Neuron (in vitro differentiated cells): ENCODE measurements around the gene RCL1.

Source experiments
- H2AFZ ChIP-seq: one replicate; pipeline ENCODE4 v1.6.1; 2013; ENCODE audit warnings: low read depth, mild to moderate bottlenecking, inconsistent platforms, low read length, moderate library complexity
- H3K27me3 ChIP-seq: one replicate; pipeline ENCODE4 v1.6.1; 2013; ENCODE audit warnings: low read length; ENCODE audit not compliant: insufficient read depth
- H3K36me3 ChIP-seq: one replicate; pipeline ENCODE4 v1.6.1; 2013; ENCODE audit warnings: low read length; ENCODE audit not compliant: insufficient read depth
- H3K4me1 ChIP-seq: one replicate; pipeline ENCODE4 v1.6.1; 2013; ENCODE audit warnings: low read length; ENCODE audit not compliant: insufficient read depth
- H3K4me3 ChIP-seq: 2 replicates; pipeline ENCODE4 v1.5.1; 2013; ENCODE audit warnings: mild to moderate bottlenecking, low read length, moderate library complexity
- H3K9me3 ChIP-seq: one replicate; pipeline ENCODE4 v1.6.1; 2013; ENCODE audit warnings: low read length

The RCL1 gene

DNA sequence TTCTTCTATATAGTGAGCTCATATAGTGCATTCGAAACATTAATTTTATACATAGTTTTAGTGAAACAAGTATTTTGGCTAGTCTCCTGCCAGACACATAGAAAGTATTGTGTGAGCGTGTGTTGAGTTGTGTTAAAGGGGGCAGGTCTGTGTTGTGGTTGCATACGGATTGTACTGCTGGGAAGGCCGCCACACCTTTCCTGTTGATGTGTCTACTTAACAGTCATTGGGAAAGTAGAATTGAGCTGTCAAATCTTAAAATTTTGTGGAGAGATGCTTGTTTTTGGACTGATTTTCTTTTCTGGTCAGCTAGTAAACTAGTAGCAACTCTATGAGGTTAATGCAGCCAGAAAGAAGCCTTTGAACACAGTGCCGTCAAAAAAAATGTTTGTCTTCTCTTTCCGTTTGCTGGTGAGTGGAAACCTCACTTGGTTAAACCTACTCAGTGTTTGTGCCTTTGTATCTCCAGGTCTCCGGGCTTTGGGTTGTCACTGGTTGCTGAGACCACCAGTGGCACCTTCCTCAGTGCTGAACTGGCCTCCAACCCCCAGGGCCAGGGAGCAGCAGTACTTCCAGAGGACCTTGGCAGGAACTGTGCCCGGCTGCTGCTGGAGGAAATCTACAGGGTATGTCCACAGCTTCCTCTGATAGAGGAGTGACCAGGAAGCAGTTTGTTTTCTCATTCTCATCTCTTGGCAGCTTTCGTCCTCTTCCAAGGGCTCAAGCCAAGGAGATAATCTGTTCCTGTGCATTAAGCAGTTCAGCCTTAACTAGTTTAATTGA, 51.5 kb downstream of the RCL1 start:
- H3K27me3 ChIP-seq = no peaks in the 10 kb centered on the region
- H3K36me3 ChIP-seq = peaks cover 20% of the 10 kb centered on the region
- H3K4me3 ChIP-seq = no peak overlapping the region
- H3K4me1 ChIP-seq = no peaks in the 10 kb centered on the region
- no peaks in the 10 kb centered on the region for H3K9me3 ChIP-seq
- H2AFZ ChIP-seq = no peak overlapping the region

DNA sequence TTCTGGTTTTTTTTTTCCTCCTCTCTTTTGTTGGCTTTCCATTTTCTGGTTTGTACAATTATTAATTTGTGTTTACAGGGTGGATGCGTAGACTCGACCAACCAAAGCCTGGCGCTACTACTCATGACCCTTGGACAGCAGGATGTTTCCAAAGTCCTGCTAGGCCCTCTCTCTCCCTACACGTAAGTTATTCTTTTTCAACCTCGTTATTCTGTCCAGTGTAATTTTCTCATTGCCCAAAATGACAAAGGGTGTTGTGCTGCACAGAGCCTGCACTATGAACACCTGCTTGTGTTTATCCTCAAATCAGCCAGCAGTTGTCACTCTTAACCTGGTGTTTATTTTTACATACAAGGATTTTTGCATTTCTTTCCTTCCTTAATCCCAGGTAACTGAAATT, 56.6 kb downstream of the RCL1 start:
- Histone ChIP-seq H3K27me3 (no peaks in the 10 kb centered on the region), H3K4me3 (no peak overlapping the region), H2AFZ (no peak overlapping the region), H3K4me1 (no peaks in the 10 kb centered on the region), H3K9me3 (no peaks in the 10 kb centered on the region), H3K36me3 (peaks cover 44% of the 10 kb centered on the region)

DNA sequence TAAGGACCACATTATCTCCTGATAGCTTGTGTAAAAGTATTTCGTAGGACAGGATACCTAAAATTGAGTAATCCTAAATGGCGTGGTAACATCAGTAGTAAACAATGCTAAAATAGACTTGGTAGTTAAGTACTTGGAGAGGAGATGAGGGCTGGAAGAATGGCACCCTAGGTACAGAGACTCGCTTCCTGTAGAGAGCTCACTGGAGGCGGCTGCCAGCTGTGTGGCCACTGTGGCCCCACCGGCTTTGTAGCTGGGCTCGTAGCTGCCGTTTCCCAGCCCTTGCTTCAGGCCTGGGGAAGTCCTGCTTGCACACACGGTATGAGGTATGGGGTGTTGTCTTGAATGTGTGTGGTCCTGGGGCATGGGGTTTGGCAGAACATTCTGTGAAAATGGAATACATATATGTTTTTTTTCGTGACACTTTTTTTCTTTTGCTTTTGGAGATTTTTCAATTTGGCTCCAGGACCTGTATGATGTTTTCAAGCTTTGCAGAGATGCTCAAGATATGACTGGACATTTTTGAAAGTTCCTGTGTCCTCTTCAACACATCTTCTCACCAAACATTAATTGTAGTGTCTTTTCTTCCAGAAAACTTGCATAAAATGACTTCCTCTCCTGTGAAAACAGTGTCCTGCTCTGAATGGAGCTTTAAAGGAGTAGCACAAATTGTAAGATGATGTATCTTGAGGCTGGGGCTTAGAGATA, 58.0 kb downstream of the RCL1 start:
- no peaks in the 10 kb centered on the region for H3K27me3 ChIP-seq
- no peaks in the 10 kb centered on the region for H3K4me1 ChIP-seq
- H2AFZ ChIP-seq = no peak overlapping the region
- H3K9me3 ChIP-seq = no peaks in the 10 kb centered on the region
- no peak overlapping the region for H3K4me3 ChIP-seq
- H3K36me3 ChIP-seq = peaks cover 34% of the 10 kb centered on the region

DNA sequence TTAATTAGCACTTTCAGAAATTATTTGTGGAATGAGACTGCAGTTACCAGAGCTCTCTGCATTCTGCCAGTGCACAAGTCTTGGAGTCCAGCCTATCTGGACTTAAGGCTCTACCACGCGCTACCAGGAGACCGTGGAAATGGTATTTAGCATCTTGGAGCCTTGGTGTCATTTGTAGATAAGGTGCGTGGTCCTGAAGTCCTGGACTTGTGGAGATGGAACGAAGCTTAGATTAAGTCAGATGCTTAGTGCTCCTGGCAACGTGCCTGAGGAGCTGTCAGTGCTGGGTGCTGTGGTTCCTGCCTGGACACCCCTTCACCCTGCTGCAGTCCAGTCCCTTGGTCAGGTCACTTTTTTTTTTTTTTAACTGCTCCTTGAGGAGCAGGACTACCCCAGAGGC, 59.7 kb downstream of the RCL1 start:
- no peaks in the 10 kb centered on the region for H3K27me3 ChIP-seq
- H3K36me3 ChIP-seq = peaks cover 33% of the 10 kb centered on the region
- H2AFZ ChIP-seq = no peak overlapping the region
- no peaks in the 10 kb centered on the region for H3K9me3 ChIP-seq
- H3K4me1 ChIP-seq = no peaks in the 10 kb centered on the region
- no peak overlapping the region for H3K4me3 ChIP-seq

DNA sequence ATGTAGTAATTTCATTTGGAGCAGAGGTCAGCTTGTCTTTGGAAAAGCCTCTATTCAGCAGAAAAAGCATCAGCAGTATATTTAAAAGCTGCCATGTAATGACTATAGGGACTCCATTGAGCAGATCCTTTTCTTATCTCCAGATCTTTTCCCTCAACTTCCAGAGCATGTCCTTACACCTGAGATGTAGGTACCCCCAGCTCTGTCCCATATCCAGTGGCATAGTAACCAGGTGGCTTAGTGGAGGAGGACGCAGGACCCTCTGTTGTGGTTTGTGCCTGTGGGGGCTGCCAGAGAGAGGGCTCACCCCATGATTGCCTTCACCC, 61.5 kb downstream of the RCL1 start:
- peaks cover 2% of the 10 kb centered on the region for H3K9me3 ChIP-seq
- H3K36me3 ChIP-seq = peaks cover 33% of the 10 kb centered on the region
- H2AFZ ChIP-seq = no peak overlapping the region
- no peaks in the 10 kb centered on the region for H3K27me3 ChIP-seq
- no peak overlapping the region for H3K4me3 ChIP-seq
- no peaks in the 10 kb centered on the region for H3K4me1 ChIP-seq

DNA sequence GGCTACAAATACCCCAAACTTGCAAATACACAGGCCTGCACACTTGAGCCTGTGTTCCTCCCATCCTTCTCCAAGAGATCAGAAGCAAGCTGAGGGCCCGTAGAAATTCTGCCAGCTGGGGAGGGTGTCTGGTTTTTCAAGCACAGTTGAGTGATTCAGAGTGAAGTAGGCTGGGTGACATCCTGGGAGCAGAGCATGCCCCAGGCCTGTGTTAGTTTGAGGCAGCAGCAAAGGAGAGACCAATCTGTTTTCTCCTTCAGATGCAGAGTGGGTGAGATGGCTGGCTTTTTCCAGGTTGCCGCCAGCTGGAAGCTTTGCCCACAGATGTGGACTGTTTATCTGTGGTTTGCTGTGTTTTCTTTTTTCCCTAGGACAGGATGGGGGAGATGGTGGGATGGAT, 63.1 kb downstream of the RCL1 start:
- Histone ChIP-seq H3K4me1 (no peaks in the 10 kb centered on the region), H2AFZ (no peak overlapping the region), H3K4me3 (no peak overlapping the region), H3K9me3 (peaks cover 2% of the 10 kb centered on the region), H3K36me3 (peaks cover 34% of the 10 kb centered on the region), H3K27me3 (no peaks in the 10 kb centered on the region)

DNA sequence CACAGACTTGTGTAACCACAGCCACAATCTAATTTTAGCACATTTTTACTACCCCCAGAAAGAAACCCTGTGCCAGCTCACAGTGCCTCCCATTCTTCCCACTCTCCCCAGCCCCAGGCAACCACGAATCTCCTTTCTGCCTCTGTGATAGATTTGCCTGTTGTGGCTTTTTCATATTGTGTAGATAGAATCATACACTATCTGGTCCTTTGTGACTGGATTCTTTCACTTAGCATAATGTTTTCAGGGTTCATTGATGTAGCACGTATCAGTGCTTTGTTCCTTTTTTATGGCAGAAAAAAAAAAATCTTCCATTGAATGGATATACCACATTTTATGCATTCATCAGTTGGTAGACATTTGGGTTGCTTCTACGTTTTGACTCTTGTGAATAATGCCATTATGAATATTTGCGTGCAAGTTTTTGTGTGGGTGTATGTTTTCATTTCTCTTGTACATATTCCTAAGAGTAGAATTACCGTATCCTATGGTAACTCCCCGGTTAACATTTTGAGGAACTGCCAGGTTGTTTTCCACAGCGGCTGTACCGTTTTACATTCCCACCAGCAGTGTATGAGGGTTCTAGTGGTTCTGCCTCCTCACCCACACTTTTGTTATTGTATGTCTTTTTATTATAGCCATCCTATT, 64.5 kb downstream of the RCL1 start:
- H2AFZ ChIP-seq = no peak overlapping the region
- H3K9me3 ChIP-seq = peaks cover 2% of the 10 kb centered on the region
- H3K4me1 ChIP-seq = no peaks in the 10 kb centered on the region
- no peaks in the 10 kb centered on the region for H3K27me3 ChIP-seq
- peaks cover 27% of the 10 kb centered on the region for H3K36me3 ChIP-seq
- no peak overlapping the region for H3K4me3 ChIP-seq

DNA sequence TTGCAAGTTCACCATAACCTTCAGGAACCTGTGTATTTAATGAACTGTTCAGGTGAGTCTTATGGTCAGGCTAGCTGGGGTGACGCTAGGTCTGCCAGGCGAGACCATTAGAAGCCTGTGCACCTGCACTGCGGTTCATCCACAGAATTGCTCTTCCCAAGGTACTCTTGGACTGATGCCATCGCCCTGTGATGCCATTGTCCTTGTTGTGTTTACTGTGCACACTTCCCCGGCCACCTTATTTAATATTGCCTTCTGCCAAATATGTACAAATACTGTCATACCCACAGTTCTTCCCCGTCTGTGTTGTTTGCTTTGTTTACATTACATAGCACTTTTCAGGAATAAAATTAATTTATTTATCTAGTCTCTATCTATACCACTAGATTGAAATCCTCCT, 66.3 kb downstream of the RCL1 start:
- H3K27me3 ChIP-seq = no peaks in the 10 kb centered on the region
- H3K36me3 ChIP-seq = peaks cover 14% of the 10 kb centered on the region
- H3K9me3 ChIP-seq = peaks cover 2% of the 10 kb centered on the region
- H3K4me3 ChIP-seq = no peak overlapping the region
- H2AFZ ChIP-seq = no peak overlapping the region
- no peaks in the 10 kb centered on the region for H3K4me1 ChIP-seq

DNA sequence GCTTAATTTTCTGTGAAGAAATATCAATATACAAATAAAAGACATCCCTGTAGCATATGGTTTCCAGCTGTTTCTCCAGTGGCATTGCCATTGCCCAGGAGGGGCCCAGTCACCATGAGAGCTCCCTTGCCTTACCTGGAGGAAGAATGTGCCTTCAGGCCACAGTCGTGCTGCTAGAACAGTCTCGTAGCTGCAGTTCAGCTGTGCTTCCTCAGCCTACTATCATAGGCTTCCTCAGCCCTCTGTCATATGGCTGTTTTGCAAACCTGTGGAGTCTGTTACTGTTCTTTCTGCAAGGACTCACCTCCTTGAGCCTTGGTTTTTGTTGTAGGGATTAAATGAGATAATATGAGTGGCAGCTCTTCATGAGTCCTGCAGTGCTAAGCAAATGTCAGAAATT, 67.6 kb downstream of the RCL1 start:
- Histone ChIP-seq H3K36me3 (peaks cover 11% of the 10 kb centered on the region), H3K4me1 (peaks cover 8% of the 10 kb centered on the region), H3K27me3 (no peaks in the 10 kb centered on the region), H3K9me3 (peaks cover 2% of the 10 kb centered on the region), H3K4me3 (no peak overlapping the region), H2AFZ (no peak overlapping the region)

DNA sequence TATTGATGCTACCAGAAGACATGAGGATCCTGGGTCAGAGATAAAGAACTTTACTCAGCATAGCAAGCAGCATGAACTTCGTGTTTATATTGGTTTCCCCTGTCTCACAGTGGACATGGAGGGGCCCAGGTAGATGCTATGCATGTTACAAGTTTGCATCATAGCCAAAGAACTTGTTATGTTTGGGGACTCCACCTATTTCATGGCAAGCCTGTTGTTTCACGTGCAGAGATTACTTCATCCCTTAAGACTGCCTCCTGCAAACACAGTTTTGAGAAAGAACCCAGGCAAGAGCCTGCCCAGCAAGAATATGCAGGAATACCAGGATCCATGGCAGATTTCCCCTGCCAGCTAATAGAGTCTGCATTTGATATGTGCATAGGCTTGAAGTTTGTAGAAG, 68.4 kb downstream of the RCL1 start:
- H3K36me3 ChIP-seq = peaks cover 11% of the 10 kb centered on the region
- peaks cover 8% of the 10 kb centered on the region for H3K4me1 ChIP-seq
- no peak overlapping the region for H3K4me3 ChIP-seq
- no peaks in the 10 kb centered on the region for H3K27me3 ChIP-seq
- H2AFZ ChIP-seq = no peak overlapping the region
- peaks cover 2% of the 10 kb centered on the region for H3K9me3 ChIP-seq

DNA sequence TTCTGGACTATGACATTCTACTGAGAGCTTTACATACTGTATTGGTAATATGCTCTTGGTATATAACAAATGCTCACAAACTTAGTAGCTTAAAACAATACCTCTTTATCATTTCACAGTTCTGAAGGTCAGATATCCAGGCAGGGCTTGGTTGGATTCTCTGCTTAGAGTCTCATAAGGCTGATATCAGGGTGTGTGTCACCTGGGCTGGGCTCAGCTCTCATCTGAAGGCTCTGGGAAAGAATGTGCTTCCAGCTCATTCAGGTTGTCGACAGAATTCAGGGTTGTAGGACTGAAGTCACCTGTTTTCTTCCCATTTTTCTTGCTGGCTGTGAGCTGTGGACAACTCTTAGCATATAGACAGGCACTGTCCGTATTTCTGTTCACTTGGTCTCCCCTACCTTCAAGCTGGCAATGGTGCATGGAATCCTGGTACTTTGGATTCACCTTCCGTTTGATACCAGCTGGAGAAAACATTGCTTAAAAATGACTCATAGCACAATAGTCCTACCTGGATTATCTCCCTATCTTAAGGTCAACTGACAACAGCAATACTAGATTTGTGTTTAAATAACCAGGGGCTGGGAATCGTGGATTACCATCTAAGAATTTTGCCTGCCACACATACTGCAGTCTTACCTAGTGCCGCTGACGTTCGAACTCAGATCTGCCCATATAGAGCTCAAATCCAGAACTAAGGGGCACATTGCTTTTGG, 69.2 kb downstream of the RCL1 start:
- H3K27me3 ChIP-seq = no peaks in the 10 kb centered on the region
- no peak overlapping the region for H3K4me3 ChIP-seq
- peaks cover 8% of the 10 kb centered on the region for H3K4me1 ChIP-seq
- no peak overlapping the region for H2AFZ ChIP-seq
- H3K36me3 ChIP-seq = peaks cover 11% of the 10 kb centered on the region
- peaks cover 2% of the 10 kb centered on the region for H3K9me3 ChIP-seq

DNA sequence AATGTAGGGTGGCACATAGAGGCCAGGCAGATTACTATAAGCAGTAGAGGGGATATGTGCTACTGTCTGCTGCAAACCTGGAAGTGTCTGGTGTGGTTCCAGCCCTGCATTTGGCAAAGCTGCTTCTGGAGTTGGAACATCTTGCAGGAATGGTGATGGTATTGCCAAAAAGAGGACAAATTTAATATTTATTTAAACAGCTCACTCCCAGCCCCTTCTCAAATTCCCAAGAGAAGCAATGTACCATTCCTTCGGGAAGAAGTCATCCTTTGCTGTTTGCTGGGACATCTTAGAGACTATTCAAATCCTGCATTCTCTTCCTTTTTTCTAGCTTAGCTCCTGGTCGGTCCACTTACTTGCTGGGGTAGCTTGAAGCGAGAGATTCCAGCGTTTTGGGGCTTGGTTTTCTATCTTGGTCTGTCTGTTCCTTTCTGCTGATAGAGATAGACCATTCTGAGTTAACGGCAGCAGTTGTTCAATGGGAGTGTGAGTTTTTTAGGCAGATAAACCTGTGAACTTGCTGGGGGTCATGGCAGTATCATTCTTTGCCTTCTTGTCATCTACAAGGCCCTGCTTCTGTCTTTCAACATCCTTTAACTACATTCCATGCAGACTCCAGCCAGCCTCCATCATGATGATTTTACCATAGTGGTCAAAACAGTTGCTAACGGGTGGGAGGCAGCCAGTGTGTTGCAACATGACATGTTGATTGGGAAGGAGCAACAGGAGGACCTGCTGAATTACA, 69.9 kb downstream of the RCL1 start:
- H3K4me1 ChIP-seq = peaks cover 8% of the 10 kb centered on the region

More for the DNA sequence above, 69.9 kb downstream of the RCL1 start:
- peaks cover 11% of the 10 kb centered on the region for H3K36me3 ChIP-seq
- H3K4me3 ChIP-seq = no peak overlapping the region
- peaks cover 2% of the 10 kb centered on the region for H3K9me3 ChIP-seq
- H3K27me3 ChIP-seq = no peaks in the 10 kb centered on the region
- H2AFZ ChIP-seq = no peak overlapping the region
